Measurements from ENCODE around the gene MAP7D3.
"Not testable (repeated sequence)": the region's sequence is repeated elsewhere in the genome, so short reads cannot be mapped to it uniquely, and the experiment has no call there.

The MAP7D3 gene, protein sequence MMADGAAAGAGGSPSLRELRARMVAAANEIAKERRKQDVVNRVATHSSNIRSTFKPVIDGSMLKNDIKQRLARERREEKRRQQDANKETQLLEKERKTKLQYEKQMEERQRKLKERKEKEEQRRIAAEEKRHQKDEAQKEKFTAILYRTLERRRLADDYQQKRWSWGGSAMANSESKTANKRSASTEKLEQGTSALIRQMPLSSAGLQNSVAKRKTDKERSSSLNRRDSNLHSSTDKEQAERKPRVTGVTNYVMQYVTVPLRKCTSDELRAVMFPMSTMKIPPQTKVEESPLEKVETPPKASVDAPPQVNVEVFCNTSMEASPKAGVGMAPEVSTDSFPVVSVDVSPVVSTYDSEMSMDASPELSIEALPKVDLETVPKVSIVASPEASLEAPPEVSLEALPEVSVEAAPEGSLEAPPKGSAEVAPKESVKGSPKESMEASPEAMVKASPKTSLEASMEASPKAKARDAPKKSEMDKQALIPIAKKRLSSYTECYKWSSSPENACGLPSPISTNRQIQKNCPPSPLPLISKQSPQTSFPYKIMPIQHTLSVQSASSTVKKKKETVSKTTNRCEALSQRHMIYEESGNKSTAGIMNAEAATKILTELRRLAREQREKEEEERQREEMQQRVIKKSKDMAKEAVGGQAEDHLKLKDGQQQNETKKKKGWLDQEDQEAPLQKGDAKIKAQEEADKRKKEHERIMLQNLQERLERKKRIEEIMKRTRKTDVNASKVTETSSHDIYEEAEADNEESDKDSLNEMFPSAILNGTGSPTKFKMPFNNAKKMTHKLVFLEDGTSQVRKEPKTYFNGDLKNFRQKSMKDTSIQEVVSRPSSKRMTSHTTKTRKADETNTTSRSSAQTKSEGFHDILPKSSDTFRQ

DNA sequence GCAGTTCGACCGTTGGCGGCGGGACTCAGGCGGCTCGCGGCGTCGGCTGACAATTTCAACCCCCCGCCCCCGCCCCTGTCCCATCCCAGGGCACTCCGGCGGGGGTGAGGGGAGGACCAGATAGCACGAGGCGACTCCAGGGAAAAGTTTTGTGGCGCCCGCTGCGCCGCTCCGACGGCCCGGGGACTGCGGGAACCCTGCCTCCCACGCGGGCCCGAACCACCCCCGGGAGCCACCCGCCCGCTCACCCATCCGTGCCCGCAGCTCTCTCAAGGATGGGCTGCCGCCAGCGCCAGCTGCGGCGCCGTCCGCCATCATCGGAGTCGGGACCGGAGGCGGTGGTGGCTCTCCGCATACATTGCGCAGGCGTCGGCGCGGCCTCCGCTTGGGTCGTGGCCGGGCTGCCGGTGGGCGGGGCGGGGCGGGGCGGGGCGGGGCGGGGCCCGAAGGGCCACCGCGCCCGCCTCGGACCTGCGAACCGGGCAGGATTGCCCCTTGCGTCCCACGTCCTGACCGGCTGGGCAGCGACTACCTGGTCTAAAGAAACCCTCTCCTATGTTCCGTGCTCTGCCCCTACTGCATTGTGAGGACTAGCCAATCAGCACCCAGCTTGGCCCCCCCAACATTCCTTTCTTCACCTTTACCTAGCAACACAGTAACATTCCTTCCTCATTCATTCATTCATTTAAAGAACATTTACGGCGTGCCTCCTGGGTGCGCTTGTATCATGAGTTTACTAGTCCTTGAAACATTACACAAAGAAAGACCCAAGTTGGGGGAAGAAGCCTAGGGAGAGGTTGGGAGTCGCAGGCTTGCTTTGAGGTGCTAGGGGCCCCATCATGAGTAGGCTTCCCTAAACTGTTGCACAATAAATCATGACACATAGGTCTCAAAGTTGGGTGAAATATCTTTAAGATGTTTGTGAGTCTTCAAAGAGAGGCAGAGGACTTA is at the start of gene MAP7D3:
Gene MAP7D3, minus strand, starts transcription at position 360 of the 951 bp plus-strand sequence. Its CDS starts 42 bp downstream, at position 318.
- DNase-seq = peak; percentile 13

DNA sequence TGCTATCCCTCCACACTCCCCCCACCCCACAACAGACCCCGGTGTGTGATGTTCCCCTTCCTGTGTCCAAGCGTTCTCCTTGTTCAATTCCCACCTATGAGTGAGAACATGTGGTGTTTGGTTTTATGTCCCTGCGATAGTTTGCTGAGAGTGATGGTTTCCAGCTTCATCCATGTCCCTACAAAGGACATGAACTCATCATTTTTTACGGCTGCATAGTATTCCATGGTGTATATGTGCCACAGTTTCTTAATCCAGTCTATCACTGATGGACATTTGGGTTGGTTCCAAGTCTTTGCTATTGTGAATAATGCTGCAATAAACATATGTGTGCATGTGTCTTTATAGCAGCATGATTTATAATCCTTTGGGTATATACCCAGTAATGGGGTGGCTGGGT is 49.5 kb upstream of the MAP7D3 start, which contains the start of gene ADGRG4:
Gene ADGRG4, plus strand, starts transcription at position 243 of the 400 bp plus-strand sequence. CDS start 7,815 bp downstream, outside the sequence.
- not testable (repeated sequence) for DNase-seq

DNA sequence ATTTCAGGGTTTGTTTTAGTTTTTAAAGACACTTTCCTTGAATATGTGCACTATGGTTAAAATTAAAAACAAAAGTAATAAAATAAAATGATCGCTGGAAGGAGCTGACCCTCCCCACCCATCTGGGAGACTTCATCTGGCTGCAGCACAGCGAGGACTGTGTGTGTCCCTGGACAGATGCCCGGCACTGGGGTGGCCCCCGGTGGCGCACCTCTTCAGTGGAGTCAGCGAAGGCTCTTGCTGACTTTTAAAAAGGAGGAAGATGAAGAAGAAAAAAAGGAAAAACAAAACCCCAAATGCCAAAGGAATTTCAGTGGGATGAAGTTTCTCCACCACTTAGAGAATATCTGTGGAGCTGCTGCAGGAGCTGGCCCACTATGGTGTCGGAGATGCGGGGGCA is 44.2 kb upstream of the MAP7D3 start:
- no peak for DNase-seq

DNA sequence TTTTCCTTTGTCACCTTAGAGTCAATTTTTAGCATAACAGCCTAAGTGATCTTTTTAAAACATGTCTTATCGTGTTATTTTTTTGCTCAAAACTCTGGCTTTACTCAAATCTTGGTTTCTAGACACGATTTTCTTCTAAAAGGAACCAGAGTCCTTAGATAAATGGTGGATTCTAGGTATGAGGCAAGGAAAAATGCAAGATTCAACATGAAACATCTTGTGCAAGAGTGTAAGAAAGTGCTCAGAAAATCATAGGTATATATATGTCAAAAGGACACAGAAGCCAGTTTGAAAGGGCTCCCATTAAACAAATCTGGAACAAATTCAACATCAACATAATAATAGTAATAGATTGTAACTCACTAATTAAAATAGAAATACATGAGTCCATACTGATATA is 41.5 kb upstream of the MAP7D3 start:
- DNase-seq = no peak

DNA sequence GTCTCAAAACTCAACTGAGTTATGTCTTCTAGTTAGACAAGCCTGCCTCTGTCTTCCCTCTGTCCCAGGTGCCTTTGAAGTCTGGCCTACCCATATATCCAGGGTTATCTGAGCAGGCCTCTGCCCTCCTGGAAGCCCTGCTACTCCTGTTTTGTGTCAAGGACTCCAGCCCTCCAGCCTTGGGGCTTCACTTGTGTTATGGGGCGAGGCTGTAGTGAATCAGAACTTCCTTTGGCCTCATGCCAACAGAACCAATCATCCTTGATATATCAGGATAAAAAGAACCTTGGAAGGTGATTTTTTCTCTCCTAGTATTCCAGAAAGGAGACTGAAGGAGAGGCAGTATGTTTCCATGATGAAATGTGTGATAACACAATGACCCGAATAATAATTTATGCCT is 40.6 kb upstream of the MAP7D3 start:
- no peak for DNase-seq

DNA sequence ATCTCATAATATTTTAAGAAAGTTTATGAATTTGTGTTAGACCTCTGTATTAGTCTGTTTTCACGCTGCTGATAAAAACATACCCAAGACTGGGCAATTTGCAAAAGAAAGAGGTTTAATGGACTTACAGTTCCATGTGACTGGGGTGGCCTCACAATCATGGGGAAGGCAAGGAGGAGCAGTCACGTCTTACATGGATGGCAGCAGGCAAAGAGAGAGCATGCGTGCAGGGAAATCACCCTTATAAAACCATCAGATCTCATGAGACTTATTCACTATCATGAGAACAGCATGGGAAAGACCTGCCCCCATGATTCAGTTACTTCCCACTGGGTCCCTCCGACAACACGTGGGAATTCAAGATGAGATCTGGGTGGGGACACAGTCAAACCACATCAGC is 35.2 kb upstream of the MAP7D3 start:
- not testable (repeated sequence) for DNase-seq

DNA sequence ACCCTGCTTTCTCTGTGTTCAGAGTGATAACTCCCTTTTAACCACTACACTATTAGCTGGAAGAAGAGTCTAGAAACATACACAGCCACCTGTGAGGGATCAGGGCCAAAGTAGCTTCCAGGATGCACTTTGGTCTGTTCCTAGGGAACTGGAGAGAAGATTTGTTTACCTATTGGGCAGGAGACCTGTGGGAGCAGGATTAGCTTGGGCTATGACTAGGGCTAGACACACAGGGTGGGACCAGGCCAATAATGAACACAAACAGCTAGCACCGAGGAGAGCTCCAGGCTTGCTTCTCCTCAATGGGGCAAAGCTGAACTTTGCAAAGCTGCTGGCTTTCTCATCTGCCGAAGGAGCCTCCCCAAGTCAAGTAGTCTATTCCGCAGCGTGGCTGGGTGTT is 24.4 kb upstream of the MAP7D3 start:
- no peak for DNase-seq

DNA sequence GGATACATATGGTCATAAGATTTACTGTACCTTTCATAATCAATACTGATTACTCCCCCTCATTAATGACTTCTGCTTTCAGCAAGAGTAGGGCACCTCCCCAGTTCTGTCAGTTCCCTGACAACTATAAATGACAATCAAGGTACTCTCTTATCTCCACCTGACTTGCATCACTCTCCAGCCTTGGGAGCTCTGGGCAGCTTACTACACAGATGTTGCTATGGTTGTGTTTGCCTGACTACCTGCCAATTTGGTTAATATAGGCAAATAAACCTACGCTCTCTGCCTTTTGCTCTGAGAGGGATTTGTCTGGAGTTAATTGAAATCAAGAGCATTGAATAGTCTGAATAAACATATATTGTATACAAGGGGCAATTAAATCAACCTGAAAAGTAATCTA is 22.8 kb upstream of the MAP7D3 start:
- no peak for DNase-seq

DNA sequence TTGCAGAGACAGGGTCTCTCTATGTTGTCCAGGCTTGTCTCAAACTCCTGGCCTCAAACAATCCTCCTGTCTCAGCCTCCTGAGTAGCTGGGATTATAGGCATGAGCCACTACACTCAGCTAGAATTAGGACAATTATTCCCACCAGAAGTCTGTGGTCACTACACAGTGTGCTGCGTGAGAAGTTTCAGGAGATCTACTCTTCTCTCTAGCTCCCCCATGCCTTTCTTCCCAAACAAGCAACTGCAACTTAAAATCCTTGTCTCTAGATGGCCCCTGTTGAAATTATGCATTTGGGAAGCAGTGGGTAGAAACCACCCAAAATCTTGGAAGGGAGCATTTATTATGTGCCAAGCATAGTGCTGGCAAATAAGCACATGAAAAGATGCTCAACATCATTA is 21.1 kb upstream of the MAP7D3 start:
- DNase-seq = no peak

DNA sequence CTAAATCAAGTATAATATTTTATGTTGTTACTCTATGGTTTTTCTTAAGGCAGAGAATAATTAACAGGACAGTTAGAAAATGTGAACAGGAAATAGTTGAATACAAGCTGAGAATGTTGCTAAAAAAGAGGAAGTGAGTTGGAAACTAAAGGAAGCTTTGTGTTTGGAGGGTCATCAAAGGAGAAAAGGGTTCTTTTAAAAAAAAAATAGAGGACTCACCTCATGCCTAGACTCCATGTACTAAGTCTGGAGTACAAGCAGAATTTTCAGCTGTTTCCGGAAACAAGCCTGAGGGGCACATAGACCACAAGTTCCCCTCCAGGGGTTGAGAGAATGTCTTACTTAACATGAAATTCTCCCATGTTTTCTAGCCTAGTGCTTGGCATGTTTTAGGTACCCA is 20.1 kb upstream of the MAP7D3 start:
- no peak for DNase-seq

DNA sequence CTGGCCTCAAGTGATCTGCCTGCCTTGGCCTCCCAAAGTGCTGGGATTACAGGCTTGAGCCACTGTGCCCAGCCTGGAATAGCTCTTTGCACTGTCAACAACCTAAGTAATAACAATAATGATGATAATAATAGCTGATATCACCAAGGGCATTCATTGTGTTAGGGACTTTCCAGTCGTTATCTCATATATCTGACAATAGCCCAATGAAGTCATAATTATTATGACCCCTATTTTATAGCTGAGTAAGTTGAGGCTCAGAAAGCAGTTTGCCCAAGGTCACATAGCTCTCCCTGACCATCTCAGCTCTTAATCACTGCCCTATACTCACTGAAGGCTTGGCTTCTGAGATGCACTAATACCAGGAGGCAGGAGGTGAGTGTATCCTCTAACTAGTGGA is 18.7 kb upstream of the MAP7D3 start:
- DNase-seq = no peak

DNA sequence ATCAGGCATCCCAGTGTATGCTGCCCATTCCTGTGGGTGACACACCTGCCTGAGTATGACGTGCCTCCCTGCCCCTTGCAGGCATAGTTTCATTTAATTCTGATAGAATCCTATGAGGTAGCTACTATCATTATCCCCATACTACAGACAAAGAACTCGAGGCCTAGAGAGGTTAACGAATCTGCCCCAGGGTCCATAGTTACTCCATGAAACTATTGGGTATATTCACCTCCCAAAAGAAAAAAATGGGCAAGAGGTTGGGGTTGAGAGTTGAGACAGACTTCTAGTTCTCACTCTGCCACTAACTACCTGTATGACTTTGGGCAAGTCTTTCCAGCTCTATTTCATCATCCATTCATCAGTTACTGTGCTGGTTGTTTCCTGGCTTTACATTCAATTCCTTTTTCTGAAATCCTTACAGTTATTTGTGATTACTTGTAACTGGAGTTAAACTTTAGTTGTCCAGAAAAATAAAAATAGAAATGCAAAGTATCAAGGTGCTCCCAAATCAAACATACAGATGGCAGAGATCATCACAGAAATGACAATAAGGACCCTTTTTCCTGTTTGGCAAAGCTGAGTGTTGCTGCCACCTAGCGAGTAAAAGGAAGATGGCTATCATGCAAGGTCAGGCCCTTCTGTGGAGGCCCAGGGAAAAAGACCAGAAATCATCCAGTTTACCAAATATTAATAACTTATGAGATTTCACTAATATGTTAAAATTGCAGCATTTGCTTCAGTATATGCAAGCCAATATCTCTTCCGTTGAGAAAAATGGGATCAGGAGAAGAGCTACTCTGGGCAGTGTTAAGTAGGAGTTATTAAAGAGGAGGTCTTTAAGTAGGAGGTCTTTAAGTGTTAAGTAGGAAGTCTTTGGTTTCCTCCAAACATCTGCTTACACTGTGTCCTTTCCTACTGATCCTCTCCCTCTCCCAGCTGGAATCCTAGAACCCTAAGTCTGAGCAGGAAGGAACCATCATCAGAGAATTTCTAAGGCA is 17.1 kb upstream of the MAP7D3 start:
- DNase-seq = no peak

DNA sequence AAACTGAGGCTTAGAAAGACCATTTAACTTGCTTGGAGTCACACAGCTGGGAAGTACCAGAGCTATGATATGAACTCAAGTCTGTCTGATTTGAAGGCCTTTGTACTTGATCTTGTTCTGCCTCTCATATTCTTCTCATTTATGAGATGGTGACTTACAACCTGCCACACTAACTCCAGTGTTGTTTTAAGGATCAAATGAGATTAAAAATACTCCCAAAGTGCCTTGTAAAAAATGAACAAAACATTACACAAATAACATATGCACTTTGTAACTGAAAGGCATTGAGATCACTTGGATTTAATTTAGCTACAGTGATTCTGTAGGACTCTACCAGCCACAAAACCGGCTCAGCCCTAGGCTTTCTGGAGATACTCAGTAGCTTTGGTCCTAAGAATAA is 15.6 kb upstream of the MAP7D3 start:
- no peak for DNase-seq

DNA sequence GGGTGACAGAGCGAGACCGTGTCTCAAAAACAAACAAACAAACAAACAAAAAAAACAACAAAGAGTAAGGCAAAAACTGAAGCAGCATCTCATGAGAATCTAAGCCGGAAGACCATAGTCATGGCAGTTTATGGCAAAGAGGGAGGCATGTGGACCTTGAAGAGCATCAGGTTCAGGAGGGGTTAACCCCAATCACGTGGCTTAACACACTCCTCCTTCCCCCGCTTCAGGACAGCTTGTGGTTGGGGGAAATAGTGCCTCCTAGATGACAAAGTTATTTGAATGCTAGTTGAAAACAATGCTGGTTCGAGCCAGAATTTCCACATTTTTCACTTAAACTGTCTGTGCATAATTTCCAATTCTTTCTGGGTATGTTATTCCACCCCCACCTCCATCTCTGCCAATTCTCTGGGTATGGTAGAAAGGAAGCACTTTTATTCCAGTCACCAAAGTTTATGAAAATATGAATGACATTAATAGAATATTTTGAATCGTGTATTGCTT is 11.7 kb upstream of the MAP7D3 start:
- DNase-seq = no peak

DNA sequence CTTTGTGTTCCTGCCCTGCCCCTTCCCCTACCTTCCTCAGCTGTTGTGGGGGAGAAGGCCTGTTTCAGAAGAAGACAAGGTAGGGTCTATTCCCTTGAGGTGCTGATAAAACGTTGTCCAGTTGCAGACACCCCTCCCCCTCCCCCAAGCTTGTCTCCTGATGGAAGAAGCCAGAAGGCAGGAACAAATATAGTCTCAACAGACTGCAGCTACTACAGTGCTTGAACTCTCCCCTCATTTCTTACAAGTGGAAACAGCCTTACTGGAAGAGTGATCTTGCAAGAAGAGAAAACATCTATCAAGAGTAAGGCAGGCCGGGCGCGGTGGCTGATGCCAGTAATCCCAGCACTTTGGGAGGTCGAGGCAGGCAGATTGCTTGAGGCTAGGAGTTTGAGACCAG is 11.0 kb upstream of the MAP7D3 start:
- DNase-seq = no peak

DNA sequence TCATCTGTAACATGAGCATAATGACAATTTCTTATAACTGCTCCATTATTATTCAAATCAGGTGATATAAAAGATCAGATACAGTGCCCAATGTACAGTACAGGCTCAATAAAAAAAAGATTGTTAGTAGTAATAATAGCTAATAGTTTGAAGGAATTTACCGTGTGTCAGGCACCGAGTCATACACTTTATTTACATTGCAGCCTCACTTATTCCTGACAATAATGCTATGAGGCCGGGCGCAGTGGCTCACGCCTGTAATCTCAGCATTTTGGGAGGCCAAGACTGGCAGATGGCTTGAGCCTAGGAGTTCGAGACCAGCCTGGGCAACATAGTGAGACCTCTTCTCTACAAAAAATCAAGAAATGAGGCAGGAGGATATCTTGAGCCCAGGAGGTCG is 10.1 kb upstream of the MAP7D3 start:
- no peak for DNase-seq

DNA sequence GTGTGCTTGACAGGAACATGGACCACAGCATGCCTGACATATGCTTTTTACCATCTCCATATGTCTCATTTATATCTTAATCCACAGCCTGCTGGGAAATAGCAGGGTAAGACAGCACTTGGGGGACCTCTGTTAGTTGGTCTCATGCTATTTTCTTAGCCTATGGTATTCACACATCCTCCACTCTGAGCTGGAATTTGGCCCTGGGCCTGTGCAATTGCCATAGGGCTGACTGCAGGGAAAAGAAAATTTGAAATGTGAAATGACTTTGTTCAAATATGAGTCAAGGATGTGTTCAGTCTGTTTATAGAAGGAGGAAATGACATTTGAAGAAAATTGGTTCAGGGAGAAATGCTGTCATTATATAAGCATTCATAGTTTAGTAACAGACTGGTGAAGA is 9.6 kb upstream of the MAP7D3 start:
- no peak for DNase-seq

DNA sequence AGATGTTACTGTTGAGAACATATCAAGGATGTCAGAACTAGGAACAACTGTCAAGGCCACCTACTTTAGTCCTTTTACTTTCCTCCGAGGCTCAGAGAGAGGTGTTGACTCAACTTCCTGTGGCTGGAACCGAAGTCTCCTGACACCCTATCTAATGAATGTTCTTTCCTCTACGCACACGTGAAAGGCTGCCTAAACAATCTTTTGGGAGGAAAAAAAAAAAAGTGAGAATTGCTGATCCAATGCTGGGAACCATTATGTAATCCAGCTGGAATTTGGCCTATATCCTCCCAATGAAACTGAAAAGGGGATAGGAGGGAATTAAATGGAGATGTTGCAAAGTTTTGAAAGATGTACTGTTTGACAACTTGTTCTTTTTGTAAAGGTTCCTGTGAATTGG is 8.3 kb upstream of the MAP7D3 start:
- DNase-seq = no peak

DNA sequence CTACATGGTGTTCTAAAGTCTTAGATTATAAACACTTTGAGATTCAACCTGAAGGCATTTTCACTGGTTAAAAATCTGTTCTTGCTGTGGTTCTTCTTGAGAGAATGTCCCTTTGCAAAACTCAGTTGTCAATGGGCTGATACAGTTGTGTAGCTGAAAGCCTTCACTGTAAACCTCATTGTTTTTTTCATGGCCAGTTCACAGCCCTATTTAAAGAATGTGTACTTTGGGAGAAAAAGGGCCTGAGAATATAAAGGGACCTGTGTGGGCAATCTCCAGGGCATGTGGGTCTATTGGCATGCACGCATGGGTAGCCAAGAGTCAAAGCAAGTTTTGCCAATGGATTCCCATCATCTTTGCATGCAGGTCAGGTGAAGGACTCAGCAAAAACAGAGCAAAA is 7.8 kb upstream of the MAP7D3 start:
- no peak for DNase-seq

DNA sequence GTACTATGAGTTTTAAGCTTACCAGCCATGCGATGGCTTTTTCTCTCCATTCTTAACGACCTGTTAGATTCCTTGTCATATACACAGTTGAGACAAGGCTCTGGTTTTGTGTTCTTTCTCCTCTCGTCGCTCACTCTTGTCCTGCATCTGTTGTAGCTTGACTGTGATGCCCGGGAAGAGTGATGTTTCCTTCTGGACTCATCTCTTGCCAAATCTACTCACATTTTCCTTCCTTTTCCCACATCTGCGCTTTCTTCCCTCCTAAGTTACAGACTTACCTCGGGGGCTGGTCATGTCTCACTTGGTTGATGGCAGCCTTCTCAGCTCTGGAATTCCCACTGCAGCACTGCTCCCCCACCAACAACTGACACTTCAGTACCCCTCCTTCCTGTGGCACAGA is 4.8 kb upstream of the MAP7D3 start:
- no peak for DNase-seq

DNA sequence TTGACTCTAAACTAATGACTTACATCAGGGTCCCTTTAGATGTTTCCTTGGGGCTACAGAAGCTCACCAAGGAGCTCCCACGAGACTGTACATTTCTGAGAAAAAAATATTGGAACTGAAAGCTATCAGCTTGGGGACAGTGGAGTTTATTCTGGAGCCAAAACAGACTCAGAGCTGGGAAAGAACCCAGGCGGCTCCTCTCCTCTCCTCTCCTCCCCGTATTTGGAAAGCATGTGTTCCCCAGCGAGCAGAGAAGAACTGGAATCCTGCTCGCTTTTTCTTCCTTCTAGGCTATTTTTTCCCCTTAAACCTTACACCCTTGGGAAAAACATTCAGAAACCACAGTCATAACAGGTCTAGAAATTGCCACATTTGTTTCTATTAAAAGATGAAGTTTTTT is 4.3 kb upstream of the MAP7D3 start:
- DNase-seq = no peak

Data from COR-L47 (cell line).